HepG2 (cell line): ENCODE results near the gene MRRF. TPM values are rescaled to one million over a fixed set of nuclear protein-coding genes. Genes with fewer than 3 reads are reported as not detected.
A peak's percentile ranks its signal among the peaks of the same experiment; 100 is the strongest.

ENCODE experiments used
- ATF7 ChIP-seq, 2 experiments: fragments of 450-650 bp in 1 of 2; sonication (generic) in 1 of 2; formaldehyde crosslinking in 1 of 2; IDR thresholded peaks; 2 replicates each; pipeline versions ENCODE4 v1.4.0 to v1.6.1; 2016 to 2020; ENCODE audit warnings: antibody characterized with exemption in 1 of 2, mild to moderate bottlenecking in 1 of 2, missing genetic modification reagents in 1 of 2
- CCDC6 ChIP-seq: sonication (generic); formaldehyde crosslinking; IDR thresholded peaks from 2 replicates; pipeline ENCODE4 v1.8.1; 2022; ENCODE audit warnings: mild to moderate bottlenecking, missing genetic modification reagents, moderate library complexity
- ELF4 ChIP-seq: sonication (generic); formaldehyde crosslinking; IDR thresholded peaks from 2 replicates; pipeline ENCODE4 v1.5.0; 2020; ENCODE audit warnings: missing genetic modification reagents, mild to moderate bottlenecking, moderate library complexity, borderline replicate concordance
- FOXP1 ChIP-seq, 2 experiments: fragments of 450-650 bp in 1 of 2; IDR thresholded peaks; 2 replicates each; pipeline ENCODE4 v1.6.1; 2017 to 2018; ENCODE audit warnings: antibody characterized with exemption in 1 of 2
- HDAC1 ChIP-seq: sonication (generic); formaldehyde crosslinking; IDR thresholded peaks from 2 replicates; pipeline ENCODE4 v1.5.1; 2020; ENCODE audit warnings: mild to moderate bottlenecking, missing genetic modification reagents
- HNRNPL ChIP-seq: fragments of 200-400 bp; formaldehyde crosslinking; IDR thresholded peaks from 2 replicates; pipeline ENCODE4 v1.6.1; 2017; ENCODE audit warnings: mild to moderate bottlenecking, low read depth, low read length
- KDM6A ChIP-seq: IDR thresholded peaks from 2 replicates; pipeline ENCODE4 v1.6.1; 2016; ENCODE audit warnings: low read depth
- NFKB2 ChIP-seq: sonication (generic); formaldehyde crosslinking; IDR thresholded peaks from 2 replicates; pipeline ENCODE4 v1.4.0; 2020; ENCODE audit warnings: missing genetic modification reagents, borderline replicate concordance
- PAX8 ChIP-seq: sonication (generic); formaldehyde crosslinking; IDR thresholded peaks from 2 replicates; pipeline ENCODE4 v1.8.0; 2022; ENCODE audit warnings: mild to moderate bottlenecking, missing genetic modification reagents, borderline replicate concordance
- PHF8 ChIP-seq: sonication (generic); formaldehyde crosslinking; IDR thresholded peaks from 2 replicates; pipeline ENCODE4 v1.5.0; 2020; ENCODE audit warnings: missing genetic modification reagents
- REPIN1 ChIP-seq: sonication (generic); formaldehyde crosslinking; IDR thresholded peaks from 2 replicates; pipeline ENCODE4 v1.8.0; 2022; ENCODE audit warnings: missing genetic modification reagents, low read depth, mild to moderate bottlenecking, borderline replicate concordance
- SAP130 ChIP-seq: IDR thresholded peaks from 2 replicates; pipeline ENCODE4 v1.6.1; 2016; ENCODE audit warnings: low read depth
- SOX5 ChIP-seq: IDR thresholded peaks from 2 replicates; pipeline ENCODE4 v1.6.1; 2016; ENCODE audit warnings: borderline replicate concordance
- ZFP90 ChIP-seq: sonication (generic); formaldehyde crosslinking; IDR thresholded peaks from 2 replicates; pipeline ENCODE4 v1.8.0; 2022; ENCODE audit warnings: missing genetic modification reagents, mild to moderate bottlenecking, inconsistent platforms, borderline replicate concordance
- ZNF20 ChIP-seq: sonication (generic); formaldehyde crosslinking; IDR thresholded peaks from 2 replicates; pipeline ENCODE4 v1.4.0; 2020; ENCODE audit warnings: mild to moderate bottlenecking, moderate library complexity, missing genetic modification reagents
- ZNF3 ChIP-seq: IDR thresholded peaks from 2 replicates; pipeline ENCODE4 v1.7.0; 2017; ENCODE audit warnings: inconsistent platforms
- ZNF44 ChIP-seq: sonication (generic); formaldehyde crosslinking; IDR thresholded peaks from 2 replicates; pipeline ENCODE4 v1.5.1; 2020; ENCODE audit warnings: mild to moderate bottlenecking, missing genetic modification reagents
- ZNF510 ChIP-seq: sonication (generic); formaldehyde crosslinking; IDR thresholded peaks from 2 replicates; pipeline ENCODE4 v1.4.0; 2020; ENCODE audit warnings: low read depth, mild to moderate bottlenecking, missing genetic modification reagents
- ZNF644 ChIP-seq: IDR thresholded peaks from 2 replicates; pipeline ENCODE4 v1.6.1; 2016; ENCODE audit warnings: low read depth
- ZNF749 ChIP-seq: sonication (generic); formaldehyde crosslinking; IDR thresholded peaks from 2 replicates; pipeline ENCODE4 v1.8.0; 2022; ENCODE audit warnings: mild to moderate bottlenecking, missing genetic modification reagents, moderate library complexity, borderline replicate concordance
- ZNF761 ChIP-seq: sonication (generic); formaldehyde crosslinking; conservative IDR thresholded peaks from 2 replicates; pipeline ENCODE4 v1.4.0; 2020; ENCODE audit warnings: mild to moderate bottlenecking, missing genetic modification reagents
- ZNF839 ChIP-seq: sonication (generic); formaldehyde crosslinking; IDR thresholded peaks from 2 replicates; pipeline ENCODE4 v1.4.0; 2020; ENCODE audit warnings: missing genetic modification reagents, mild to moderate bottlenecking, borderline replicate concordance
- ZSCAN21 ChIP-seq: sonication (generic); formaldehyde crosslinking; IDR thresholded peaks from 2 replicates; pipeline ENCODE4 v1.8.0; 2022; ENCODE audit warnings: mild to moderate bottlenecking, missing genetic modification reagents, moderate library complexity, borderline replicate concordance
- ZSCAN25 ChIP-seq: sonication (generic); formaldehyde crosslinking; IDR thresholded peaks from 2 replicates; pipeline ENCODE4 v1.8.0; 2022; ENCODE audit warnings: mild to moderate bottlenecking, missing genetic modification reagents
- polyA plus RNA-seq, 8 experiments: library from polyadenylated mRNA; depleted of rRNA in 3 of 8; stranded (reverse) in 7 of 8; unstranded in 1 of 8; fragments of >200 nt; fragmentation: Illumina TruSeq in 4 of 8; extraction: Trizol in 4 of 8; gene quantifications; 2 replicates each; pipeline versions ENCODE4 v1.2.1 to v1.2.3, GENCODE V29; 2011 to 2016; ENCODE audit warnings: low read depth in 4 of 8, missing spikeins in 1 of 8, mixed read lengths in 1 of 8; ENCODE audit not compliant: insufficient read depth in 1 of 8
- total RNA-seq, 5 experiments: library from RNA; depleted of rRNA; stranded (reverse); fragments of >200 nt; fragmentation: Illumina TruSeq; extraction: Trizol; gene quantifications; 2 replicates each; pipeline ENCODE4 v1.2.3, GENCODE V29; 2016; ENCODE audit warnings: low read depth in 1 of 5
- TF ChIP-seq, protein P1 (sequence below): sonication (generic); formaldehyde crosslinking; IDR thresholded peaks from 2 replicates; pipeline ENCODE4 v1.8.1; 2023; ENCODE audit warnings: mild to moderate bottlenecking, missing genetic modification reagents
- TF ChIP-seq, protein P2 (sequence below): sonication (generic); formaldehyde crosslinking; IDR thresholded peaks from 2 replicates; pipeline ENCODE4 v1.4.0; 2020; ENCODE audit warnings: low read depth, mild to moderate bottlenecking, missing genetic modification reagents
- TF ChIP-seq, protein P3 (sequence below): sonication (generic); formaldehyde crosslinking; IDR thresholded peaks from 2 replicates; pipeline ENCODE4 v1.4.0; 2020; ENCODE audit warnings: missing genetic modification reagents
- TF ChIP-seq, protein P4 (sequence below): sonication (generic); formaldehyde crosslinking; IDR thresholded peaks from 2 replicates; pipeline ENCODE4 v1.8.0; 2022; ENCODE audit warnings: missing genetic modification reagents, low read depth, mild to moderate bottlenecking, borderline replicate concordance
- TF ChIP-seq, protein P5 (sequence below): sonication (generic); formaldehyde crosslinking; IDR thresholded peaks from 2 replicates; pipeline ENCODE4 v1.4.0; 2020; ENCODE audit warnings: mild to moderate bottlenecking, missing genetic modification reagents

The MRRF gene
- total and polyA plus RNA-seq, 2 of the 13 experiments (the other 11 are each of a cell fraction or from before 2014, with no cell fraction given): 37.3 to 44.3 TPM

DNA sequence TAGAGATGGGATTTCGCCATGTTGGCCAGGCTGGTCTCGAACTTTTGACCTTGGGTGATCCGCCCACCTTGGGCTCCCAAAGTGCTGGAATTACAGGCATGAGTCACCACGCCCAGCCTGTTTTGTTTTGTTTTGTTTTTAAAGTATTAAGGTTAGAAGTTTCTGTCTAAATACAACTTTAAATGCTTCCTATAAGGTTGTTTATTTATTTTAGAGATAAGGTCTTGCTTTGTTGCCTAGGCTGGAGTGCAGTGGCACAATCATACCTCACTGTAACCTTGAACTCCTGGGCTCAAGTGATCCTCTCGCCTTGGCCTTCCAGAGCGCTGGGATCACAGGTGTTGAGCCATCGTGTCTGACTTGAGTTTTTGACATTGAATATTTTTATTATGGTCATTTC lies 11.4 kb downstream of the MRRF start (continued):
- TF ChIP-seq ZNF644: no peak
- TF ChIP-seq REPIN1: no peak
- TF ChIP-seq HNRNPL: no peak
- TF ChIP-seq ZFP90 (CRISPR knock-in tag): no peak
- TF ChIP-seq, protein P1, sequence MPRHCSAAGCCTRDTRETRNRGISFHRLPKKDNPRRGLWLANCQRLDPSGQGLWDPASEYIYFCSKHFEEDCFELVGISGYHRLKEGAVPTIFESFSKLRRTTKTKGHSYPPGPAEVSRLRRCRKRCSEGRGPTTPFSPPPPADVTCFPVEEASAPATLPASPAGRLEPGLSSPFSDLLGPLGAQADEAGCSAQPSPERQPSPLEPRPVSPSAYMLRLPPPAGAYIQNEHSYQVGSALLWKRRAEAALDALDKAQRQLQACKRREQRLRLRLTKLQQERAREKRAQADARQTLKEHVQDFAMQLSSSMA (CRISPR knock-in tag): no peak
- peak; percentile 50; the same call in 1 of the 2 replicates for TF ChIP-seq SOX5 (CRISPR knock-in tag)
- no peak for TF ChIP-seq ZNF510 (CRISPR knock-in tag)
- TF ChIP-seq KDM6A (CRISPR knock-in tag): no peak
- no peak for TF ChIP-seq ELF4 (CRISPR knock-in tag)
- no peak for TF ChIP-seq NFKB2 (CRISPR knock-in tag)
- TF ChIP-seq HDAC1 (CRISPR knock-in tag): peak; percentile 32; the same call in 1 of the 2 replicates
- no peak for TF ChIP-seq ZNF44 (CRISPR knock-in tag)
- TF ChIP-seq ZSCAN25: no peak
- no peak for TF ChIP-seq ZSCAN21 (CRISPR knock-in tag)
- TF ChIP-seq, protein P2, sequence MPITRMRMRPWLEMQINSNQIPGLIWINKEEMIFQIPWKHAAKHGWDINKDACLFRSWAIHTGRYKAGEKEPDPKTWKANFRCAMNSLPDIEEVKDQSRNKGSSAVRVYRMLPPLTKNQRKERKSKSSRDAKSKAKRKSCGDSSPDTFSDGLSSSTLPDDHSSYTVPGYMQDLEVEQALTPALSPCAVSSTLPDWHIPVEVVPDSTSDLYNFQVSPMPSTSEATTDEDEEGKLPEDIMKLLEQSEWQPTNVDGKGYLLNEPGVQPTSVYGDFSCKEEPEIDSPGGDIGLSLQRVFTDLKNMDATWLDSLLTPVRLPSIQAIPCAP (CRISPR knock-in tag): no peak
- TF ChIP-seq ATF7 (IDR thresholded peaks at IDR 0.05): no peak
- no peak for TF ChIP-seq ATF7 (CRISPR knock-in tag; IDR thresholded peaks at IDR 0.05)
- TF ChIP-seq, protein P3, sequence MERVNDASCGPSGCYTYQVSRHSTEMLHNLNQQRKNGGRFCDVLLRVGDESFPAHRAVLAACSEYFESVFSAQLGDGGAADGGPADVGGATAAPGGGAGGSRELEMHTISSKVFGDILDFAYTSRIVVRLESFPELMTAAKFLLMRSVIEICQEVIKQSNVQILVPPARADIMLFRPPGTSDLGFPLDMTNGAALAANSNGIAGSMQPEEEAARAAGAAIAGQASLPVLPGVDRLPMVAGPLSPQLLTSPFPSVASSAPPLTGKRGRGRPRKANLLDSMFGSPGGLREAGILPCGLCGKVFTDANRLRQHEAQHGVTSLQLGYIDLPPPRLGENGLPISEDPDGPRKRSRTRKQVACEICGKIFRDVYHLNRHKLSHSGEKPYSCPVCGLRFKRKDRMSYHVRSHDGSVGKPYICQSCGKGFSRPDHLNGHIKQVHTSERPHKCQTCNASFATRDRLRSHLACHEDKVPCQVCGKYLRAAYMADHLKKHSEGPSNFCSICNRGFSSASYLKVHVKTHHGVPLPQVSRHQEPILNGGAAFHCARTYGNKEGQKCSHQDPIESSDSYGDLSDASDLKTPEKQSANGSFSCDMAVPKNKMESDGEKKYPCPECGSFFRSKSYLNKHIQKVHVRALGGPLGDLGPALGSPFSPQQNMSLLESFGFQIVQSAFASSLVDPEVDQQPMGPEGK: no peak
- TF ChIP-seq ZNF839 (CRISPR knock-in tag): no peak
- TF ChIP-seq ZNF20: no peak
- TF ChIP-seq, protein P4, sequence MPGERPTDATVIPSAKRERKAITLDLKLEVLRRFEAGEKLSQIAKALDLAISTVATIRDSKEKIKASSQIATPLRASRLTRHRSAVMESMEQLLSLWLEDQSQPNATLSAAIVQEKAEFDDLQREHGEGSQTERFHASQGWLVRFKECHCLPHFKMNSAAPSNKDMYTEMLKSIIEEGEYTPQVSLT (CRISPR knock-in tag): no peak
- TF ChIP-seq PAX8 (CRISPR knock-in tag): no peak
- TF ChIP-seq ZNF3 (CRISPR knock-in tag): no peak
- TF ChIP-seq, protein P5, sequence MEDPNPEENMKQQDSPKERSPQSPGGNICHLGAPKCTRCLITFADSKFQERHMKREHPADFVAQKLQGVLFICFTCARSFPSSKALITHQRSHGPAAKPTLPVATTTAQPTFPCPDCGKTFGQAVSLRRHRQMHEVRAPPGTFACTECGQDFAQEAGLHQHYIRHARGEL (CRISPR knock-in tag): no peak
- peak; percentile 52; the same call in 1 of the 2 replicates for TF ChIP-seq FOXP1 (IDR thresholded peaks at IDR 0.05)
- TF ChIP-seq FOXP1 (CRISPR knock-in tag; IDR thresholded peaks at IDR 0.05): peak; percentile 88
- no peak for TF ChIP-seq PHF8 (CRISPR knock-in tag)
- peak; percentile 19; the same call in 1 of the 2 replicates for TF ChIP-seq SAP130
- no peak for TF ChIP-seq CCDC6
- TF ChIP-seq ZNF761 (CRISPR knock-in tag): no peak
- TF ChIP-seq ZNF749 (CRISPR knock-in tag): no peak
